ENCODE data around the gene MPI.

DNA sequence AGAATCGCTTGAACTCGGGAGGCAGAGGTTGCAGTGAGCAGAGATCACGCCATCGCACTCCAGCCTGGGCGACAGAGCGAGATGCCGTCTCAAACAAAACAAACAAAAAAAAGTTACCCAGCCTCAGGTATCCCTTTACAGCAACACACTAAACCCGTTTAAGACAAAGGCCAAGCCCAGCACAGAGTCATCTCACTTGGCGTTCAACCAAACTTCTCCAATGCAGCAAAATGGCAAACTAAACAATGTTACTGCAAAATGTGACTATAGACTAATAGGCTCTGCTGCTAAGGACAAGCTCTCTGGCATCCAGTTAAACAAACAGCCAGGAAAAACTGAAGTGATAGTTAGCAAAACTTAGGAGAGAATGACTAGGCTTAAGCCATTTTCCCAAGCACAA, 23.2 kb downstream of the MPI start:
- no peak for TF ChIP-seq POLR2A (IDR thresholded peaks at IDR 0.05)
- TF ChIP-seq, protein P1, sequence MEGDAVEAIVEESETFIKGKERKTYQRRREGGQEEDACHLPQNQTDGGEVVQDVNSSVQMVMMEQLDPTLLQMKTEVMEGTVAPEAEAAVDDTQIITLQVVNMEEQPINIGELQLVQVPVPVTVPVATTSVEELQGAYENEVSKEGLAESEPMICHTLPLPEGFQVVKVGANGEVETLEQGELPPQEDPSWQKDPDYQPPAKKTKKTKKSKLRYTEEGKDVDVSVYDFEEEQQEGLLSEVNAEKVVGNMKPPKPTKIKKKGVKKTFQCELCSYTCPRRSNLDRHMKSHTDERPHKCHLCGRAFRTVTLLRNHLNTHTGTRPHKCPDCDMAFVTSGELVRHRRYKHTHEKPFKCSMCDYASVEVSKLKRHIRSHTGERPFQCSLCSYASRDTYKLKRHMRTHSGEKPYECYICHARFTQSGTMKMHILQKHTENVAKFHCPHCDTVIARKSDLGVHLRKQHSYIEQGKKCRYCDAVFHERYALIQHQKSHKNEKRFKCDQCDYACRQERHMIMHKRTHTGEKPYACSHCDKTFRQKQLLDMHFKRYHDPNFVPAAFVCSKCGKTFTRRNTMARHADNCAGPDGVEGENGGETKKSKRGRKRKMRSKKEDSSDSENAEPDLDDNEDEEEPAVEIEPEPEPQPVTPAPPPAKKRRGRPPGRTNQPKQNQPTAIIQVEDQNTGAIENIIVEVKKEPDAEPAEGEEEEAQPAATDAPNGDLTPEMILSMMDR (IDR thresholded peaks at IDR 0.05) = no peak

All from lower leg skin (tissue), 3 donors.